Islet precursor cell (in vitro differentiated cells): Measurements from ENCODE around the gene CXCR2.
"Not testable (repeated sequence)": the region's sequence is repeated elsewhere in the genome, so short reads cannot be mapped to it uniquely, and the experiment has no call there.

ENCODE experiments used
- DNase-seq: peaks from one replicate; pipeline ENCODE4 v3.0.0-alpha.2; 2018

CXCR2 gene

DNA sequence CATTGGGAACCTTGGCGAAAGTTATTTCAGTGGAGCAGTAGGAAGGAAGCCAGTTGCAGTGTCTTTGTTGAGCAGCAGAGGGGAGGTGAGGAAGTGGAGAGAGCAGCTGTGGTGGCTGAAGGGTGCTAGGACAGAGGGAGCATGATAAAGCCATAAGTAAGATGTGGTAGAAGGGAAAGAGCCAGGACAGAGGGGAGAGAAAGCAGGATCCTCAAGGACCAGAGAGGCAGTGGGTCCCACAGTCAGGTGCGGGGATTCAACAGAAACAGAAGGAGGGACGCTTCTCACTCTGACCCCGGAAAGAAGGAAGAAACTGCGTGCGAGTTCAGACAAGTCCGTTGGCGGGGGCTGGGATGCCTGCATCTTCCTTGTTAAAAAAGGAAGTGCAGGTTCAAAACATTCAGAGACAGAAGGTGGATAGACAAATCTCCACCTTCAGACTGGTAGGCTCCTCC is at the start of gene CXCR2:
Gene CXCR2 (plus strand): TSS at position 403 of the 455 bp plus-strand sequence. CDS start 8,774 bp downstream, outside the sequence.
- DNase-seq: no peak

DNA sequence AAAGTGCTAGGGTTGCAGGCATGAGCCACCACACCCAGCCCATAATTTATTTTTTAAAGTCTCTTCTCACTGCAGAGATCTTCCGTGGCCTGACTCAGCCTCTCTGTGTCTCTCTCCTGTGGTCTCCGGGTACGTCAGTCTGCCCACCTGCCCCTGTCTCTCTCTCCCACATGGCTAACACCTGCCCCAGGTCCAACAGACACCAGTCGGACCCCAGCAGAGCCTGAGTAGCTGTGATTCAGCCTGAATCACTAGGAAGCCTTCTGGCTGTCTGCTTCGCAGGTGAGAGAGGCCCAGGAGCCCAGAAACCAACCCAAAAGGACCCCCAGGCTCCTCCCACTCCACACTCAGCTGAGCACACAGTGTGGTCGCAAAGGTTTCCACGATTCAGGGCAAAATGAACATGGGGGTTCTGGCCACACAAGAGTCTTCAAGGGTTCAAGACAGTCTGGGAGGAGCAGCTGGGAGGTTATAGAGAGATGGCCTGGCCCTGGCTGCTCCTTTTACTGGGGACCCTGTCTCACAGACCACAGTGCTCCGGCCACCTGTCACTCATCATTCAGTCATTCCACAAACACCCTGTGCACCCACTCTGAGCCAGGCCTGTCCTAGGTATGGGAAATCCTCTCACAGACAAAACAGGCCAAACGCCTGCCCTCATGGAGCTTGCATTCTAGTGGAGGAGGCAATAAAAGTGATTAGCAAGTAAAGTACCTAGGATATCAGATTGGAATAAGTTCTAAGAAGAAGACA is 48.2 kb upstream of the CXCR2 start:
- peak; percentile 21 for DNase-seq

DNA sequence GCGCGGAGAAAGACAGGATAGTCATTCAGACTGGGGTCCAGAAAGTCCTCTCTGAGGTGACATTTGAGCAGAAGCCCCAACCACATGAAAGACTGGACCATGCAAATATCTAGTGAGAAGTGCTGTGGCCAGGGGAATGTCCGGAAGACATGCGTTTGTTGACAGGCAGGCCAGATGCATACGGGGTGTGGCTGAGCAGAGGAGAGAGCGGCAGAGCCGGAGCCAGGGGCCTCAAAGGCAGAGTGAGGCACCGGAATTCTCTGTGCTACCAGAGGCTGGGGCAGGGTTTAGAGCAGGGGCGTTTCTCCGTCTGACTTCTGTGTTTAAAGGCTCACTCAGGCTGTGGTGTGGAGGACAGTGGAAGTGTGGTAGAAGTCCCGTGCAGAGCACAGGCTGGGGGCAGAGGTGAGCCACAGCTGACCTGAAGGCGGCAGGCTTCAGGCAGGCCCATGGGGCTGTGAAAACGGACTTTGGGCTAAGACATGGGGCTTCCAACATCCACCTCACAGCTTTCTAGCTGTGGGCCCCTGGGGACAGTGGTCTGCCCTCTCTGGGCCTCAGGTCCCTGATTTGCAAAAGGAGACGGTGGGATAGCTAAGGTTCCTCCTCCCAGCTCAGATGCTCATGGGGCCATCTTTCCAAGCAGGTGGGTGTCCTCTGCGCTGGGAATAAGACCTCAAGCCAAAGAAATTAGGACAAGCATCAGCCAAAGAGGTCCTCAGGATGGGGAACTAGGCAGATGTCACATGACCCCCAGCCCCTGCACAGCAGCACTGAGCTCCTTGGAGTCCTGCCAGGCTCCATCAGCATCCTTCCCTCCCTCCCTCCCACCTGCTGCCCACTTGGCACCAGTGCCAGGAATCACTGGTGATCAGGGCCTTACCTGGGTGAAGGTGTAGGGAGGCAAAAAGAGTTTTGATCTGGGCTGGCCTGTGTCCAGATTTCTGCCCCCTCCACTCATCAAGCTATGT is 45.6 kb upstream of the CXCR2 start:
- peak; percentile 52 for DNase-seq

DNA sequence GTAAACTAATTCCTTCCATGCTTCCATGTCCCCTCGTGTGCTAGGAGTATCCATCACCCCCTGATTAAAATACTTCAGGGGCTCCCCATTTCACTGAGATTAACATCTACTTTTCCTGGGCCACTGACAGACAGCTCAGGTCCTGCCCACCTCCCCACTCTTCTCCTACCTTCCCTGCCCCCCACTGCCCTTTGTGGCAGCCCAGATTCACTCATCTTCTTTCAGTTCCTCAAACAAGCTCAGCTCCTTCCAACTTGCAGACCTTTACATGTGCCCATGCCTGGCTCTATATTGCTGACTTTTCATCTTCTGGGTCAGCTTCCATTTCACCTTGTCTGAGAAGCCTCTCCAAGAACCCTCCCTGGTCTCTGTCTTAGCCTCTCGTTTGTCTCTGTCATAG is 44.8 kb upstream of the CXCR2 start:
- peak; percentile 19 for DNase-seq

DNA sequence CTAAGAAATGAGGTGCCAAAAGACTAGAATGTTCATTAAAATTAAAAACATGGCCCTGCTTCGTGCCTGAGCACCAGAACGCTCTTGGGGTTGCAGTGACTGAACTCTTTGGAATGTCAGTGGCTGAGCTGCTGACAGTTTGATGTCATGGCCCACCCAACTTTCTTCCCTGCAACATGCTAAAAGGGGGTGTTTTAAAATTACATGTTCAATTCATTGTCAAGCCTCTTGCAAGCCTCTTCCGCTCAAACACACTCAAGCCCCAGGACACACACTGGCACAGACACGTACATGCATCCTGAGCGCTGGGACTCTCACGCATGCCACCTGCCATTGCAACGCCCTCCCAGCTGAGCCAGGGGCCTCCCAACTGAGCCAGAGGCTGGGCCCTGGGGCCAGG is 44.1 kb upstream of the CXCR2 start:
- peak; percentile 52 for DNase-seq

DNA sequence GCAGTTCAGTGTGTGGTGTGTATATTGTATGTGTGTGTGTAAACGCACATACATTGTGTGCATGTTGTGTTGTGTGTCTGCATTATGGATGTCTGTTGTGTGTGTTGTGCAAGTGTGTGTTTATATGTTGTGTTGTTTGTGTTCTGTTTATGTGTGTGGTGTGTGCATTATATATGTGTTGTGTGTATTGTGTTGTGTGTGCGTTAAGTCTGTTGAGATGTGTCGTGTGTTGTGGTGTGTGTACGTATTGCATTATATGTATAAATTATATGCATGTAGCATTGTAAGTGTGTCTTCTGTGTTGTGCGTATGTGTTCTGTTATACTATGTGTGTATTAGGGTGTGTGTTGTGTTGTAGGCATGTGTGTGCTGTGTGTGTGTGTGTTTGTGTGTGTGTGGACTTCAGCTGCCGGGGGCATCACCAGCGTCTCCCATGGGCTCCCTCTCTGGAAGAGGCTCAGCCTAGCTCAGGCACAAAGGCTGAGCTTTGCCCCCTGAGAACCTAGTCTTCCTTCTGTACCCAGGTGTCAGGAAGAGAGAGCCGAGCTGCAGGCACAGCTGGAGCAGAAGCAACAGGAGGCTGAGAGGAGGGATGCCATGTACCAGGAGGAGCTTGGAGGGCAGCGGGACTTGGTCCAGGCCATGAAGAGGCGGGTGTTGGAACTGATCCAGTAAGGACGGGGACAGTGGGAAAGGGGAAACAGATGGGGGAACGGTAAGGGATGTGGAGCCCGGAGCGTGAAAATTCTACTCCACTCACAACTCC is 43.1 kb upstream of the CXCR2 start:
- DNase-seq: peak; percentile 37

DNA sequence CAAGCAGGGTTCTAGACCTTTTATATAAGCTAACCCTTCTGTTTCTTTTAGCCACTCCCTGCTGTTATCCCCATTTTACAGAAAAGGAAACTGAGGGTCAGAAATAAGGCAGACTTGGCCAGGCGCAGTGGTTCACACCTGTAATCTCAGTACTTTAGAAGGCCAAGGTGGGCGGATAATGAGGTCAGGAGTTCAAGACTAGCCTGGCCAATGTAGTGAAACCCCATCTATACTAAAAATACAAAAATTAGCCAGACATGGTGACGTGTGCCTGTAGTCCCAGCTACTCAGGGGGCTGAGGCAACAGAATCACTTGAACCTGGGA is 42.5 kb upstream of the CXCR2 start:
- DNase-seq: no peak

DNA sequence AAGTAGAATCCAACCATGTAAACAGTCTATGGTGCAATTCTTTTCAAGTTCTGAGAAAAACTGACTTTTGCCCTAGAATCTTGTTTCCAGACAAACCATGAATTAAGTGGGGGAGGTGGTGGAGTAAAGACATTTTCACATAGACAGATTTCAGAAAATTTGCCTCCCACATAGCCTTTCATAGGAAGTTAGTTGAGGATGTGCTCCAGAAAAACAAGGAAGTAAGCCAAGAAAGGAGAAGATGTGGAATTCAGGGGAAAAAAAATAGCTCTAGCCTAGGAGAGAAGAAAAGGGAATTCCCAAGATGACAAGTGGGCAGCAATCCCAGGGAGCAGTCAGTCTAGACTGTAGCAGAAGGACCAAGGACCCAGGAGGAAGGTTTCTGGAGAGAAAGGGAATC is 39.4 kb upstream of the CXCR2 start:
- no peak for DNase-seq

DNA sequence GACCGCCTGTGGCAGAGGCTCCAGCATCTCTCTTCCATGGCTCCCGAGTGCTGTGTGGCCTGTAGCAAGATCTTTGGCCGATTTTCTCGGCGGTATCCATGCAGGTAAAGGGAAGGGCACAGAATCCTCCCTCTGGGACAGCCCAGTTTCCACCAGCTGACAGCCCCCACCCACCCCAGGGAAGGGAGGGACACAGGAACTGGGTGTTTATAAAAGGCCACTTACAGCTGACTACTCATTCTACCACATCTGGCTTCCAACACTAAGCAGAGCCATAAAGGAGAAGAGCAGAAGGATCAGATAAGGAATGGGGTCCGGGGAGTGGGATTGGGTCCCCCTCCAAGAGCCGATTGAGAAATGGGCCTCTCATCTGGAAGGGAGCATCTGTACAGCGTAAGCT is 36.6 kb upstream of the CXCR2 start:
- DNase-seq: peak; percentile 38

DNA sequence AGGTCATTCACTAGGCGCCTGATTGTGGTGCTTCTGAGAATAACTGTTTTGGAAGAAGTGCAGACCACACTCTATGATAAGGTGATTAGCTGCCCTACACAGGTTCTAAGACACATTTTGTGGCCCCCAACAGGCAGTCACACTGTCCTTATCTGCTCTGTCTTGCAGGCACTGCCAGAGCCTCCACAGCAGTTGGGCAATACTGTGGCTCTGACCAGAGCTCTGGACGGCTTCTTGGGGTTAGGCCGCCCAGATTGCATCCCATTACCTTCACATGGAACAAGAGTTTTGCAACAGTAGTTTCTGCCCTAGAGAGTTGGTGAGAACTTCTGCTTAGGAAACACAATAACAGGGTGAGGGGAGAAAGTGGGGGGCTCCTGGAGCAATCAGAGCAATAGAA is 34.1 kb upstream of the CXCR2 start:
- DNase-seq: peak; percentile 27

DNA sequence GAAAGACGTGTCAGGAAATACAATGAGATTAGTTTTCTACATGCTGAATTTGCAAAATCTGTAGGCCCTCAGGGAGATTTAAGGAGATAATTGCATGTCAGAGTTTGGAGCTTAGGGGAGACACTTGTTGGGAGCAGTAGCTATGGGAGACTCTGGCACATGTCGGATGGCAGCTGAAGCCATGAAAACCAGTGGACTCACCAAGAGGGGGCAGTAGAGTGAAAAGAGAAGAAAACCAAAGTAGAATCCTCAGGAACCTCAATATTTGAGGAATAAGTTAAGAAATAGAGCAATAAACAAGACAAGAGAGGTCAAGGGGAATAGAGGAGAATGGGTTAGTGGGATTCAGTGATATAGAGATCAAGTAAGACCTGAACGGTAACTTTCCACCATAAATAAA is 31.9 kb upstream of the CXCR2 start:
- DNase-seq: no peak

DNA sequence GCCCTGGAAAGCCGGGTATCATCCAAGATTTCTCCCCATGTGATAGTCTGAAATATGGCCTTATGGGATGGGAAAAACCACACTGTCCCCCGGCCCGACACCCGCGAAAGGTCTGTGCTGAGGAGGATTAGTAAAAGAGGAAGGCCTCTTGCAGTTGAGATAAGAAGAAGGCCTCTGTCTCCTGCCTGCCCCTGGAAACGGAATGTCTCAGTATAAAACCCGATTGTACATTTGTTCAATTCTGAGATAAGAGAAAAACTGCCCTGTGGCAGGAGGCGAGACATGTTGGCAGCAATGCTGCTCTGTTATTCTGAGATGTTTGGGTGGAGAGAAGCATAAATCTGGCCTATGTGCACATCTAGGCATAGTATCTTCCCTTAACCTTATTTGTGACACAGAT is 30.0 kb upstream of the CXCR2 start:
- no peak for DNase-seq

DNA sequence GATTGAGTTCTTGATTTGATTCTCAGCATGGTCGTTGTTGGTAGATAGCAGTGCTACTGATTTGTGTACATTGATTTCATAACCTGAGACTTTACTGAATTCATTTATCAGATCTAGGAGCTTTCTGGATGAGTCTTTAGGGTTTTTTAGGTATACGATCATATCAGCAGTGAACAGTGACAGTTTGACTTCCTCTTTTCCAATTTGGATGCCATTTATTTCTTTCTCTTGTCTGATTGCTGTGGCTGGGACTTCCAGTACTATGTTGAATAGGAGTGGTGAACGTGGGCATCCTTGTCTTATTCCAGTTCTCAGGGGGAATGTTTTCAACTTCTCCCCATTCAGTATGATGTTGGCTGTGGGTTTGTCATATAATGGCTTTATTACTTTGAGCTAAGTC is 27.9 kb upstream of the CXCR2 start:
- DNase-seq: no peak

DNA sequence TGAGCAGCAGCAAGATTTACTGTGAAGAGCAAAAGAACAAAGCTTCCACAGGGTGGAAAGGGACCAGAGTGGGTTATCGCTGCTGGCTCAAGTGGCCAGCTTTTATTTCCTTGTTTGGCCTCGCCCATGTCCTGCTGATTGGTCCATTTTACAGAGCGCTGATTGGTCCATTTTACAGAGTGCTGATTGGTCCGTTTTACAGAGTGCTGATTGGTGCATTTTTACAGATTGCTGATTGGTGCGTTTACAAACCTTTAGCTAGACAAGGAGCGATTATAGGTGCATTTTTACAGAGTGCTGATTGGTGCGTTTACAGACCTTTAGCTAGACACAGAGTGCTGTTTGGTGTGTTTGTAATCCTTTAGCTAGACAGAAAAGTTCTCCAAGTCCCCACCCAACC is 17.0 kb upstream of the CXCR2 start:
- not testable (repeated sequence) for DNase-seq

DNA sequence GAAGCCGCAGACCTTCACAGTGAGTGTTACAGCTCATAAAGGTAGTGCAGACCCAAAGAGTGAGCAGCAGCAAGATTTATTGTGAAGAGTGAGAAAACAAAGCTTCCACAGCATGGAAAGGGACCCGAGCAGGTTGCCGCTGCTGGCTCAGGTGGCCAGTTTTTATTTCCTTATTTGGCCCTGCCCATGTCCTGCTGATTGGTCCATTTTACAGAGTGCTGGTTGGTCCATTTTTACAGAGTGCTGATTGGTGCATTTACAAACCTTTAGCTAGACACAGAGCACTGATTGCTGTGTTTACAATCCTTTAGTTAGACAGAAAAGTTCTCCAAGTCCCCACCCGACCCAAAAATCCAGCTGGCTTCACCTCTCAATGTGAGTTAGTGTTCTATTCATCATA is 4.0 kb upstream of the CXCR2 start:
- DNase-seq: not testable (repeated sequence)

DNA sequence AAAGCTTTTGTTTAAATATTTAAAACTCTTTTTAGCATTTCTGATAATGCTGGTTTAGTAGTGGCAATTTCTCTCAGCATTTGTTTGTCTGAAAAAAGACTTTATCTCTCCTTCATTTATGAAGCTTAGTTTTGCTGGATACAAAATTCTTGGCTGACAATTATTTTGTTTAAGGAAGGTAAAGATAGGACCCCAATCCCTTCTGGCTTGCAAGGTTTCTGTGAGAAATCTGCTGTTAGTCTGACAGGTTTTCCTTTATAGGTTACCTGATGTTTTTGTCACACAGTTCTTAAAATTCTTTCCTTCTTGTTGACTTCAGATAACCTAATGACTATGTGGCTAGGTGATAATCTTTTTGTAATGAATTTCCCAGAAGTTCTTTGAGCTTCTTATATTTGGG is 3.5 kb upstream of the CXCR2 start:
- DNase-seq: not testable (repeated sequence)

DNA sequence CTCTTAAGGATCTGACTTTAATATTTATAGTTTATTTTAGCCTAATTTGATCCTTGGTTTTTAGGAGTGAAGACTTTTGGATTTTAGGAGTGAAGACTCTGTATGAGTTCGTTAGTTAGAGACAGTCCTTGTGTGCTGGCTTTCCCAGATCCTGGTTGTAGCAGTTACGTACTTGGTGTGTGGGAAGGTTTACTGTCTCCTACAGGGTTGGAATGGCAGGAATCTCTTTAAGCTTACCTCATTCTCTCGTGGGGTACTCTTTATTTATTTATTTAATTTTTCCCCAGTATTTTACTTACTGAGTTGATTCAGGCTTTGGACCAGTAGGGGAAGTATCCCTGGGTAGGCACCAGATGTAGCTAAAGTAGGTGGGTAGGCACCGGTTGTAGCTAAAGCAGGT is 1.8 kb upstream of the CXCR2 start:
- DNase-seq: no peak

DNA sequence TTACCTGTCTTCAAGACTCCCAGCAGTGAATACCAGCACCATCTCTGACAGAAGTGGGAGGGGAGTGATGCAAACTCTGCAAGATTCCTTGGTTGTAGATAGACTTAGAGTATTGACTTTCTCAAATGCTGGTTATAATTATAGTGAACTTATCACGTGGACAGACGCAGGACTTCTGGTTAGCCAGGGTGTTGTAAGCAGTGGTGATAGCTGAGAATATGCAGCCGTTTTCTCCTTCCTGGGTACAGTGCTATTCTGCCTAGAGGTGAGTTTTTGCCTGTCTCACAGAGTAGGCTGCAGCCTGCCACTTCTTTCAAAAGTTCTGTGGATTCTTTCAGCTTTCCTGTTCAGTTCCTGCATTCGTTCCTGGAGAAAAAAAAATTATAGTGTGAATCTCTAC is 733 bp upstream of the CXCR2 start:
- no peak for DNase-seq

DNA sequence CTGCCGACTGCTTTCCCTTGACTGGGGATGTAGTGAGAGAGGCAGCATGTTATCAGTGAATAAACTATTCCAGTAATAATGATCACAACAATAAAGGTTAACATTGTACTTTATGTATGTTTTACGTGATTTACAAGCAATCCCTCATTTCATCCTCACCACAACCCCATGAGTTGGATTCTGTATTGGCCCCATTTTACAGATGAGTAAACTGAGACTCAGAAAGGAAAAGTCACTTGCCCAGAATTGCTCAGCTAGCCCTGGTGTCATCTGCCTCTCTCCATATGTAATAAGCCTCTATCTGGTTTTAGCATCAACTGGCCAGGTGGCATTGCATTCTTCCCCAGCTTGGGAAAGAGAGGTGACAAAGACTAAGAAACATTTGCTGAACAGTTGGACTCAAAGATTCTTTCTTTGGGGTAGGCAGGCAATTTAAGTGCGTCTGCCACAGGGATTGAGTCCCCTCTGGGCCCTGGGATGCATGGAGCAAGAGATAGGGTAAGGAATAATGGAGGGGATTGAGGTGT is 2.2 kb downstream of the CXCR2 start:
- DNase-seq: no peak

DNA sequence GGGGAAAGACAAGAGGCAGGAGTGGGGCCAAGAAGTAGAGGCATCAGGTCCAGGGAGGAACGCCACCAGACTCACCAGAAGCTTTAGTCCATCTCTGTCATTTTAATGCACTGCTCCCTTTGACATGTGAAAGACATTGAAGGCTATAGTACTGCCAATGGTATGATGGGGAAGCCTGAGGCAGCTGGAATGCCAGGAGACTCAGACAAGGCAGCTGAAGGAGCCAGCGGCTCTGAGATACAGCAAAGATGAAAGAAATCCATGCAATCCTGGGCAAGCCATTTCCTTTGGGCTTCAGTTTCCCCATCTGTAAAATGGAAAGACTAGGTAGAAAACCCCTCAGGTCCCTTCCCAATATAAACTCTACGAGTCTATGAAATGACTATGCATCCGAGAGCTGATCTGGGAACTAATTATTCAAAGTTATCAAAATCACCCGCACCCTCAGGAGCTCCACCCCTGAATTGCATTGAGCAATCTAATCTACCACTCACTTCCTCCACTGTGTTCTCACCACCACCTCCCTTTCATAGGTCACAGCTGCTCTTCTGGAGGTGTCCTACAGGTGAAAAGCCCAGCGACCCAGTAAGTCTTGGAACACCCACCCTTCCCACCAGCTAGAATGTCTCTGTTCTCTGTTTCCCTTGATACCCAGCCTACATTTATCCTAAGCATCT is 3.1 kb downstream of the CXCR2 start:
- no peak for DNase-seq

DNA sequence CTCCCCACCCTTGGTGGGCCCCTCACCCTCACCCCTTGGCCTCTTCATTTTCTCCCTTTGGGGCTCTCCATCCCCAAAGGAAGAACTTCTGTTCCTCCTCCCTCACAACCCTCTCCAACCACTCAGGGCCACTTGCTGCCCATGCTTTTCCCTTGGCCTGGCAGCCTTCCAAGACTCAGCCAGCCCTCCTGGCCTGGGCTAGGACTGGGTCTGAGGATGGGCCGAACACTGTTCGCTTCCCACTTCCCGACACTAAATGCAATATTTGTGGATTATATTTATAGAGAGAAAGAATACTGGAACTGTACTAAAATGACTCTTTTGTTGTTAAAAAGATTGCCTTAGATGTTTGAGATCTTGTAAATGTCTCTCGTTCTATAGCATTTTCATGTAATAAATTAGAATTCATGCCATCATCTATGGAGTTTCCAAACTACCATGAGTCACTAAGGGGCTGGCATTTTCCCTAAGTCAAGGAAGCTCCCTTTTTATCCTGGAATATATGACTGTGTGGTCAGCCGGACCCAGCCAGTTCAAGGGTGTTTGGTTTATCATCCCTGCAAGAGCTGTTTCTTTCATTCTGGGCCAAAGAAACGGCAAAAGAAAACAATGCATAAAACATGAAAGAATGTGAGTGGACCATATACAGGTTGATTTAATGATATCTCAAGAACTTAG is 3.8 kb downstream of the CXCR2 start:
- no peak for DNase-seq

DNA sequence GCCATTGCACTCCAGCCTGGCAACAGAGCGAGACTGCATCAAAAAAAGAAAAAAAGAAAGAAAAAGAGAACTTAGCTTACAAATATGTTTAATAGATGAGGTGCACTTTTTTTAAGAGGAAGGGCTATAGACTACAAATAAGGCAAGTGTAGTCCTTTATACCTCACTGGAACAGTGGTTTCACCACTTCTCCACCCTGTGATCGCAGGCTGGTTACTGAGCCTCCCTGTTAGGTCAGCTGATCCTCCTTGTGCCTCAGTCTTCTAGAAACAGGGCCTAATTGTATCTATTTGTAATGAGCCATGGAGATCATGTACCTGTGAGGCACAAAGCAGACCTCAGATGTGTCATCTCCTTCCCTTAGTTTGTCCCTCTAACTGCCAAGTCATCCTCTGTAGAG is 4.5 kb downstream of the CXCR2 start:
- no peak for DNase-seq
